Inflammatory macrophage treated with lipopolysaccharide for 1 hour (primary cell): Measurements from ENCODE around the gene TGFB1I1.
"Not testable (repeated sequence)": the region's sequence is repeated elsewhere in the genome, so short reads cannot be mapped to it uniquely, and the experiment has no call there.

Experiments
- DNase-seq, 2 donors: peaks; one replicate each; pipeline ENCODE4 v3.0.0-alpha.2; 2020 to 2022

TGFB1I1 gene

GRCh38 chr16:31472709-31473203 lies 804 bp downstream of the TGFB1I1 start:
- peak; percentile 23 to 42 for DNase-seq

GRCh38 chr16:31473264-31473984 lies 1.5 kb downstream of the TGFB1I1 start:
- no peak for DNase-seq

- DNase-seq = no peak
Observed at GRCh38 chr16:31474173-31474714, 2.3 kb downstream of the TGFB1I1 start.

GRCh38 chr16:31474773-31475738 lies 3.1 kb downstream of the TGFB1I1 start:
- DNase-seq = no peak

- no peak for DNase-seq
Observed at GRCh38 chr16:31475946-31476302, 4.0 kb downstream of the TGFB1I1 start.

GRCh38 chr16:31476303-31477219 lies 4.6 kb downstream of the TGFB1I1 start:
- DNase-seq = peak; percentile 53 to 63

GRCh38 chr16:31477220-31478216 lies 5.6 kb downstream of the TGFB1I1 start:
- DNase-seq = no peak

- no peak for DNase-seq
Observed at GRCh38 chr16:31478956-31479355, 7.0 kb downstream of the TGFB1I1 start.

- no peak for DNase-seq
Observed at GRCh38 chr16:31479751-31480150, 7.8 kb downstream of the TGFB1I1 start.

GRCh38 chr16:31480851-31481536 lies 9.0 kb downstream of the TGFB1I1 start:
- peak in 1 of 2 donors; percentile 14 for DNase-seq

- DNase-seq = no peak
Observed at GRCh38 chr16:31483081-31483480, 11.1 kb downstream of the TGFB1I1 start, which contains the start of gene SLC5A2. Gene SLC5A2 (plus strand): TSS chr16:31483123. CDS start chr16:31483137, 14 bp downstream.

- not testable (repeated sequence) for DNase-seq
Observed at GRCh38 chr16:31484048-31484447, 12.1 kb downstream of the TGFB1I1 start.

GRCh38 chr16:31484491-31485171 lies 12.7 kb downstream of the TGFB1I1 start:
- DNase-seq = no peak

GRCh38 chr16:31485571-31485970 lies 13.6 kb downstream of the TGFB1I1 start:
- DNase-seq = no peak

- DNase-seq = no peak
Observed at GRCh38 chr16:31486045-31486444, 14.1 kb downstream of the TGFB1I1 start.

- DNase-seq = peak; percentile 19 to 23
Observed at GRCh38 chr16:31487071-31487719, 15.2 kb downstream of the TGFB1I1 start.

GRCh38 chr16:31487720-31488467 lies 15.9 kb downstream of the TGFB1I1 start:
- peak in 1 of 2 donors; percentile 10 for DNase-seq
